Lower leg skin (tissue), 3 donors: ENCODE data around the gene ABTB2.

Source experiments
- CTCF ChIP-seq, 3 donors: fragments of 450-650 bp; IDR thresholded peaks; one replicate each; pipeline ENCODE4 v1.5.1; 2016; ENCODE audit warnings: antibody characterized with exemption in 3 of 3, mild to moderate bottlenecking in 3 of 3, moderate library complexity in 2 of 3
- POLR2A ChIP-seq, 2 donors: fragments of 450-650 bp; IDR thresholded peaks; one replicate each; pipeline ENCODE4 v1.6.1; 2016 to 2017; ENCODE audit warnings: antibody characterized with exemption in 2 of 2, mild to moderate bottlenecking in 1 of 2, moderate library complexity in 1 of 2

- TF ChIP-seq POLR2A (IDR thresholded peaks at IDR 0.05) (no peak), CTCF (IDR thresholded peaks at IDR 0.05) (no peak)
Observed at GRCh38 chr11:34205326-34206035, 152.3 kb downstream of the ABTB2 start.
